Muscle layer of duodenum (tissue), 2 donors: ENCODE data around the gene KCNA5.

Experiments used
- H3K27ac ChIP-seq: one replicate; pipeline ENCODE4 v1.7.0; 2013; ENCODE audit warnings: mild to moderate bottlenecking, low read length
- H3K27me3 ChIP-seq: one replicate; pipeline ENCODE4 v1.7.0; 2013; ENCODE audit warnings: low read depth, mild to moderate bottlenecking, control low read depth, low read length
- H3K36me3 ChIP-seq, 2 donors: one replicate each; pipeline ENCODE4 v1.7.0; 2013; ENCODE audit warnings: low read length in 2 of 2, control low read depth in 1 of 2, mild to moderate bottlenecking in 1 of 2; ENCODE audit not compliant: insufficient read depth in 2 of 2, control insufficient read depth in 1 of 2
- H3K4me1 ChIP-seq, 2 donors: one replicate each; pipeline ENCODE4 v1.7.0; 2013; ENCODE audit warnings: low read length in 2 of 2, mild to moderate bottlenecking in 2 of 2, control low read depth in 1 of 2, moderate library complexity in 1 of 2; ENCODE audit not compliant: insufficient read depth in 2 of 2, control insufficient read depth in 1 of 2
- H3K4me3 ChIP-seq, 2 donors: one replicate each; pipeline ENCODE4 v1.7.0; 2013; ENCODE audit warnings: low read length in 2 of 2, low read depth in 1 of 2, mild to moderate bottlenecking in 1 of 2
- H3K9me3 ChIP-seq, 2 donors: one replicate each; pipeline ENCODE4 v1.7.0; 2013; ENCODE audit warnings: low read length in 2 of 2, control low read depth in 1 of 2, mild to moderate bottlenecking in 1 of 2; ENCODE audit not compliant: control insufficient read depth in 1 of 2
- donor health status: healthy.

KCNA5 gene

GRCh38 chr12:5066251-5066650, 22.6 kb downstream of the KCNA5 start:
- Histone ChIP-seq H3K27ac (no peak overlapping the region), H3K36me3 (no peaks in the 10 kb centered on the region), H3K4me1 (no peaks in the 10 kb centered on the region), H3K4me3 (no peak overlapping the region), H3K27me3 (no peaks in the 10 kb centered on the region), H3K9me3 (no peaks in the 10 kb centered on the region)

GRCh38 chr12:5068126-5068525, 24.4 kb downstream of the KCNA5 start:
- H3K9me3 ChIP-seq, result no peaks in the 10 kb centered on the region
- H3K27ac ChIP-seq, result no peak overlapping the region
- H3K27me3 ChIP-seq, result no peaks in the 10 kb centered on the region
- H3K4me1 ChIP-seq, result no peaks in the 10 kb centered on the region
- H3K4me3 ChIP-seq, result no peak overlapping the region
- no peaks in the 10 kb centered on the region for H3K36me3 ChIP-seq

- Histone ChIP-seq H3K4me3 (no peak overlapping the region), H3K36me3 (no peaks in the 10 kb centered on the region), H3K27me3 (no peaks in the 10 kb centered on the region), H3K9me3 (no peaks in the 10 kb centered on the region), H3K4me1 (no peaks in the 10 kb centered on the region), H3K27ac (no peak overlapping the region)
Observed at GRCh38 chr12:5068619-5069018, 24.9 kb downstream of the KCNA5 start.

- no peak overlapping the region for H3K4me3 ChIP-seq
- no peaks in the 10 kb centered on the region for H3K36me3 ChIP-seq
- H3K27me3 ChIP-seq, result no peaks in the 10 kb centered on the region
- no peak overlapping the region for H3K27ac ChIP-seq
- no peaks in the 10 kb centered on the region for H3K9me3 ChIP-seq
- H3K4me1 ChIP-seq, result no peaks in the 10 kb centered on the region
Observed at GRCh38 chr12:5070090-5070489, 26.4 kb downstream of the KCNA5 start.

- Histone ChIP-seq H3K36me3 (no peaks in the 10 kb centered on the region), H3K27ac (no peak overlapping the region), H3K4me1 (no peaks in the 10 kb centered on the region), H3K9me3 (no peaks in the 10 kb centered on the region), H3K4me3 (no peak overlapping the region), H3K27me3 (no peaks in the 10 kb centered on the region)
Observed at GRCh38 chr12:5071496-5071895, 27.8 kb downstream of the KCNA5 start.

- Histone ChIP-seq H3K9me3 (no peaks in the 10 kb centered on the region), H3K4me1 (no peaks in the 10 kb centered on the region), H3K4me3 (no peak overlapping the region), H3K36me3 (no peaks in the 10 kb centered on the region), H3K27me3 (no peaks in the 10 kb centered on the region), H3K27ac (no peak overlapping the region)
Observed at GRCh38 chr12:5072311-5072710, 28.6 kb downstream of the KCNA5 start.

GRCh38 chr12:5073054-5073453, 29.4 kb downstream of the KCNA5 start:
- no peak overlapping the region for H3K27ac ChIP-seq

GRCh38 chr12:5073853-5074252, 30.2 kb downstream of the KCNA5 start:
- no peaks in the 10 kb centered on the region for H3K27me3 ChIP-seq
- no peak overlapping the region for H3K27ac ChIP-seq

More at GRCh38 chr12:5073054-5073453, 29.4 kb downstream of the KCNA5 start:
- no peak overlapping the region for H3K4me3 ChIP-seq
- H3K36me3 ChIP-seq, result no peaks in the 10 kb centered on the region
- no peaks in the 10 kb centered on the region for H3K9me3 ChIP-seq
- H3K4me1 ChIP-seq, result no peaks in the 10 kb centered on the region
- H3K27me3 ChIP-seq, result no peaks in the 10 kb centered on the region

GRCh38 chr12:5076761-5077160, 33.1 kb downstream of the KCNA5 start:
- H3K27me3 ChIP-seq, result no peaks in the 10 kb centered on the region
- no peak overlapping the region for H3K4me3 ChIP-seq
- H3K4me1 ChIP-seq, result peaks cover 0 to 9% of the 10 kb centered on the region in 2 donors
- H3K36me3 ChIP-seq, result no peaks in the 10 kb centered on the region
- H3K27ac ChIP-seq, result no peak overlapping the region
- no peaks in the 10 kb centered on the region for H3K9me3 ChIP-seq

More at GRCh38 chr12:5073853-5074252, 30.2 kb downstream of the KCNA5 start:
- Histone ChIP-seq H3K9me3 (no peaks in the 10 kb centered on the region), H3K4me3 (no peak overlapping the region), H3K36me3 (no peaks in the 10 kb centered on the region), H3K4me1 (peaks cover 0 to 7% of the 10 kb centered on the region in 2 donors)

- H3K4me3 ChIP-seq, result no peak overlapping the region
- peaks cover 0 to 9% of the 10 kb centered on the region in 2 donors for H3K4me1 ChIP-seq
- H3K27ac ChIP-seq, result no peak overlapping the region
- H3K36me3 ChIP-seq, result no peaks in the 10 kb centered on the region
- no peaks in the 10 kb centered on the region for H3K27me3 ChIP-seq
- no peaks in the 10 kb centered on the region for H3K9me3 ChIP-seq
Observed at GRCh38 chr12:5078423-5078822, 34.7 kb downstream of the KCNA5 start.

- no peak overlapping the region for H3K27ac ChIP-seq
- no peak overlapping the region for H3K4me3 ChIP-seq
- no peaks in the 10 kb centered on the region for H3K9me3 ChIP-seq
- H3K27me3 ChIP-seq, result no peaks in the 10 kb centered on the region
- peaks cover 0 to 9% of the 10 kb centered on the region in 2 donors for H3K4me1 ChIP-seq
- H3K36me3 ChIP-seq, result no peaks in the 10 kb centered on the region
Observed at GRCh38 chr12:5081016-5081415, 37.3 kb downstream of the KCNA5 start.

- Histone ChIP-seq H3K36me3 (no peaks in the 10 kb centered on the region), H3K4me3 (no peak overlapping the region), H3K27ac (no peak overlapping the region), H3K4me1 (no peaks in the 10 kb centered on the region), H3K9me3 (no peaks in the 10 kb centered on the region), H3K27me3 (no peaks in the 10 kb centered on the region)
Observed at GRCh38 chr12:5083955-5084849, 40.5 kb downstream of the KCNA5 start.
